GM19372 (cell line): ENCODE measurements around the gene CHD6.

Experiments used
- ATAC-seq: cut with Tn5 transposase; IDR thresholded peaks from one replicate; pipeline ENCODE4 v1.9.1; 2021; ENCODE audit warnings: mild to moderate bottlenecking, low read depth, moderate library complexity; ENCODE audit not compliant: unreplicated experiment

Gene CHD6

DNA sequence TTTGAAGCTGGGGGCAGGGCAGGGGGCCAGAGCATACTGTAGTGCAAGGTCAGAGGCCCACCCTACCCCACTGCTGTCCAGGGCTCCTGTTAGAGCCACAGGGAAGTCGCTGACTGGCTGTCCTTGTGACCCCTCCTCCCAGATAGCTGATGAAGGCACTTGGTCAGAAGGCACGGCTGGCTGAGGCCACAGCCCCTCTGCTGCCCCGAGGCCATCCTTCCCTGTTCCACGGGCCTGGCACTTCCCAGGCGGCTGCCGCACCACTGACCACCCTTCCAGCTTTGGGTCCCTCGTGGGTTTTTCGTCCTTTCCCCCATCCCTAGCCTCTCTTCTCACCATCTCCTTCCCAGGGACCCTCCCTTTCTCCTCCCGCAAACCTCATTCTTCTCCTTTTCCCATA is 242.3 kb downstream of the CHD6 start:
- no peak for ATAC-seq

DNA sequence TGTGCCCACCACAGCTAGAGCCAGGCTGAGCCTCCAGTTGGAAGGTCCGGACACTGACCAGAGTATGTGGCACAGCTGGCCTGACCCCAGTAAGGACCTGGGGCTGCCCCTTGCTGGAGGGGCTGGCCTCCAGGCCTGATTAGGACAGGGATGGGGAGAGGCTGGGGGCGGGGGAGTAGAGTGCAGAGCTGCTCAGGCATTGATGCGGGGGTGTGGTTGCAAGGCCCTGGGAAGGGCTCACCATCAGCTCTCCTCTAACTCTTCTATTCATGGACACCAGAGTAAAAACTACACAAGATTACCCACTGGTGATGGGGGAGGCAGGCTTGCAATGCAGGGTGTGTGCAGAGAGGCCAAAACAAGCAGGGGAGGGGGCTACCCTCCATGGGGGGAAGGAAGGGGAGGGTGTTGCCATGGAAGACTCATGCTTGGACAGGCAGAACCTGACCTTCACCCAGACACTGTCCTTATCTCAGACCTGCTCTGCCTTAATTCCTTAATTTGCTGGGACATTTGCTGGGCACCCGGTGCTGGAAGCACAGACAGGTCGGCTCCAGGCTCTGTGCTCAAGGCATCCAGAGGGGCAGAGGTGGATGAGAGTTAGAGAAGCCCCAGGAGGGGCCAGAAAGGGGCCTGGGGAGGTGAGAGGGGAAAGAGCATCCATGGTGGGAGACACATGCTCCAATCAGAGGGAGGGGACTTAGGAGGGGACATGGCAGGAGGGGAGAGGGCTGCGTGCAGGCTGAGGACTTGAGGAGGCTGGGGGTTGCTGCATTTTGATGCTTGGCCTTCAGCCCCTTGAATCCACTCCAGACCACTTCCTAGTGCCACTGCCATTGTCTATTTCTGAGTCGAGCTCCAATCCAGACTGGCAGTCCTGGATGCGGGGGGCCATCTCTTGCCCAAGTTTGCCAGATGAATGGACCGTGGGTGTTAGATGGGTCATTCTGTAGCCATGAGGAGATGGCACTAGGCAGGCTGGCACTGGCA is 244.0 kb downstream of the CHD6 start:
- ATAC-seq, result no peak

DNA sequence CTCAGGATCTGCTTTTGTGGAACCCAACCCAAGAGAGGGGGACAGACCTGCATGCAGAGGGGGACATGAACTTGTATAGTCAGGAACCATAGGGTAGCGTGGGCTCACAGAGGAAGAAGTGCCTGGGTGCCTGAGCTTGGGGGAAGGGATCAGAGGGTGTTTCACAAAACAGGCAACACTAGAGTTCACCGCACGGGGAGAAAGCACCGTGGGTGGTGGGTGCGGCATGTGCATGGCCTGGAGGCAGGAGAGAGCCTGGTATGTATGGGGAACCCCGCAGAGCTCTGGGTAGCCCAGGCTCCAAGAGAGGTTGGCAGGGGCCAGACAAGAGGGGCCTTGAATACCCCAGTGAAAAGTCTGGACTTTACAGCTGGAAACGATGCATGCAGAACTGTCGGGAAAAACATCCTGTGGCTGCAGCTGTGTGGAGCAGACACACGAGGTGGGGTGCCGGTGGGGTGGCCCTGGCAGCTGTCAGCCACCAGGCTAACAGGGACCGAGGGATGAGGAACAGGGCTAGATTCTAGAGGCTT is 244.9 kb downstream of the CHD6 start:
- ATAC-seq, result no peak

DNA sequence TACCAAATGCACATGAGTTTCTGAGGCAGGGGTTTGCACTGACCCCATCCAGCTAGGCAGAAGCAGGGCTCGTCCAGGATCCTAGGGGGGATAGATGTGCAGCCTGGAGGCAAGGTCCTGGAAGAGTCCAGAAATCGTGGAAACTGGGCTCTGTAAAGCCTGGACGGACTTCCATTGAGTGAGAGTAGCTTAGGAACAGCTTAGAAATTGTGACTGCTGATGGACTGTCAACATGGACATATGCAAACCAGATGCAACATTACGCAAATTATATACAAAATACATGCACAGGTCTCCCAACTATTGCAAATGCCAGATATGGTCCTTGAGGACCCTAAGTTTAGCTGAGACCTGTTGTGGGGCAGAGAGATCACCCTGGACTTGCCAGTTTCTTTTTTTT is 246.8 kb downstream of the CHD6 start:
- no peak for ATAC-seq

DNA sequence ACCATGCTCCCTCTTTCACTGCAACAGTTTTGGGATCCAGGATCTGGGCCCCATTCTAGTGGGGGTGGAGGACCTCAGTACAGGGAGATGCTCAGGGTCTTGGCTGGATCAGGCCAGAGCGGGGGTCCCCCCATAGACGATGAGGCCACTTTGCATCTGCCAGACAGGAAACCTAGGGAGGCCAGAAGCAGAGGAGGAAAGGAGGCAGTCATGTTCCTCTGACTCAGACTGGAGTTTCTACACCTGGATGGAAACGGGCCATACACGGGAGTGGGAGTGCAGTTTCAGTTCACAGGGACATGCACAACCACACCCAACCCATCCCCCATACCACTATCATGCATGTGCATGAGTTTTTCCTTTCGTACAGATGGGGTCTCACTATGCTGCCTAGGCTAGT is 248.0 kb downstream of the CHD6 start:
- no peak for ATAC-seq

DNA sequence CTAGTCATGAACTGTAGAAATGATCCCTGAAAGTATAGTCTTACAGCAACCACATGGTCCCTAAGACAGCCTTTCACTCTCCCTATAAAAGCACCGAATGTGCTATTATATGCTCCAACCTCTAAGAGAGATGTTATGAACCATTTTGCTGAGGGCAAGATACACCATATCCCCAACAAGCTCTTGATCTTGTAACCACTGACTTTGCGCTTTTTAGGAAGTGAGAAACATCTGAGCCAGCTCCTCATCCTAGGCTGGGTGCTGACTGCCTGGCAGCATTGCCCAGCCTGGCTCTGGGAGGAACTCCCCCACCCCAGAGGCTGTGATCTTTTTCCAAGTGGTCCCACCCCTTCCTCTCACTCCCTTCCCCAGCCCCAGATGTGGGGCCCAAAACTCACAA is 248.5 kb downstream of the CHD6 start:
- no peak for ATAC-seq

DNA sequence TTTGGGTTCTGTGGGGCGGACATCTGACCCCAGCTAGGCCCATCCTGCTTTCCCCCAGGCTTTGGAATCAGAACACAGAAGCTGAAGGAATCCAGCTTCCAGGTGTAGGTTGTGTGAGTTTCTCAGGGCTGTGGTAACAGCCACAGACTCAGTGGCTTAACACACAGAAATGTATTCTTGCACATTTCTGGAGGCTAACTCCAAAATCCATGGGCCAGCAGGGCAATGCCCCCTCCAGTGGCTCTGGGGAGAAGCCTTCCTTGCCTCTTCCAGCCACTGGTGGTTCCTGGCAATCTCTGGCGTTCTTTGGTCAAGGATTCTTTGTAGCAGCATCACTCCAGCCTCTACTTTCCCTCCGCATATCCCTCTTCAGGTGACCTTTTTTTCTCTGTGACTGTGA is 250.2 kb downstream of the CHD6 start:
- ATAC-seq, result no peak

DNA sequence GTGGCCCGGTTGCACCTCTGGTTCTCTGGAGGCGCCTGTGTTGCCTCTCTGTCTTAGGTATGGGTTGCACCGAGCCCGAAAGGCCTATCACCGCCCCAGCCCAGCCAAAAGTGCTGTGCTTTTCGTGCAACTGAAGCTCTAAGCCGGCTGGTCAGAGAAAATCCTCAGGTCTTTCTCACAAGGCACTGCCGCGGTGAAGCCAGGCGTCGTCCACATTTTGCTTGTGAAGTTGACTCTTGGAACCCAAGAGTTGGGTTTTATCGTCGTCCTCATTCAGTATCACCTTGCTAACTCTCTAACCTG is 250.8 kb downstream of the CHD6 start:
- no peak for ATAC-seq

DNA sequence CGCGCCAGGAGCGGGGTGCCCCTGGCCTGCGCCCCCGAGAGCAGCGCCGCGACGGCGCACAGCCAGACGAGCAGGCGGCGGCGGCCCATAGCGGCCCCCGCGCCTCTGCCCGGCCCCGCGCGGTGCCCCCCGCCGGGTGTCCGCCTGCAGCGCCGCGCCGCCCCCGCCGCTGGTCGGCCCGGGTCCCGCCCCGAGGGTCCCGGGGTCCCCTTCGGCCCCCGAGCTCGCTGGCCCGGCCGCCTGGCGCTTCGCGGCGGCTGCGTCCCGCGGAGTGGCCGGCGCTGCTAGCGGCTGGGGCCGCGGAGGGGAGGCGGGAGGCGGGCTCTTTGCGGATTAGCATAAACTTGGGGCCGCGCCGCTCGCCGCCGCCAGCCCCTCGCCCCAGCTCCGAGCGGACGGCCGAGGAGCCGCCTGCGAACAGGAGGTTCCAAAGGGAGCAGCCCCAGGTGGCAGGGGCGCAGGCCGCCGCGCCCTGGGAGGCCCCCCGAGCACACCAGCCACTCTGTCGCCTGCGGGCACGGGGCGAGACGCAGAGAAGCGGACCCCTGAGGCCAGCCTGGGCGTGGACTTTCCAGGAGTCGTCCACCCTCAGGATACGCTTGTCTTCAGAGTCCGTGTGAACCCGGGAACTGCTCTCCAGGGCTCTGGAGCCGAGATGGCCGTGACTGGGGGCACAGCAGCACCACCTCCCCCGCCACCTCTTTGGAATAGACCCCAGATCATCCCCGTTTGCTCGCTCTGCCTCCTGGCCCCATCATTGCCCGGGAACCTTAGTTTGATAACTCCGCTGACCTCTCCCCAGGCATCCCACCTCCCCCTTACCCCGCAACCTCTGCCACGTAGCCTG is 251.4 kb downstream of the CHD6 start, which contains the start of gene EMILIN3:
EMILIN3 (minus strand) TSS at position 273 of the 847 bp plus-strand sequence; CDS start at position 89, 184 bp downstream.
- ATAC-seq, result no peak

DNA sequence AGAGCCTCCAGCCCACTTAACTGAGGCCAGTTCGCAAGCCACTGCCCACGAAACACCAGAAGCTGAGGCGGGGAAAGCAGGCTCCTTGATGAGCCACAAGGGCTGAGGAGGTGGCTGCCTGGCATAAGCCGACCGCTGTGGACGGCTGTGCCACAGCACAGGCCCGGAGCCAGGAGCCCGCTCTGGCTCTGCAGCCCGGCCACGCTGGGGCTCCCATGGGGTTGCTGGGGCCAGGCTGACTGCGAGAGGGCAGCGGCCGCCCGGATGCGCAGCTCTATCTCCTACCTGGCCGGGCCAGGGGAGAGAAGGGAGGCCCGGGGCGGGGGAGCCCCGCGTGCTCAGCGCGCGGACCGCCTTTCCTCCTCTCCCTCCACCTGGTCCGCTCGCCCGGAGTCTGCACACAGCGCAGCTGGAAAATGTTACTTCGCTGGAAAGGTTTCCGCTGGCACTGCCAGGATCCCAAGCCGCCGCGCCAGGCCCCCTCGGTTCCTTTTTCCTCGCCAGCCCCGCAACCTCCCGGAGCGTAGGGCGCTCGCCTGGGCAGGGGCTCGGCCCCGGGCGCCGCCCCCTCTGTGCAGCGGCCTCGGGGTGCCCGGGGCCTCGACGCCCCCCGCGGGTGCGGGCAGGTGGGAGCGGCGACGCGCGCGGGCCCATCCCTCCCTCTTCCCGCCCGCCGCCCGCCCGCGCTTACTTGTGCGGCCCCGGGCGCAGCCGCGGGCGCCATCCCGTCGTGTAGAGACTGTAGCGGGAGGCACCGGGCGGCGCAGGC is 252.2 kb downstream of the CHD6 start:
- no peak for ATAC-seq

DNA sequence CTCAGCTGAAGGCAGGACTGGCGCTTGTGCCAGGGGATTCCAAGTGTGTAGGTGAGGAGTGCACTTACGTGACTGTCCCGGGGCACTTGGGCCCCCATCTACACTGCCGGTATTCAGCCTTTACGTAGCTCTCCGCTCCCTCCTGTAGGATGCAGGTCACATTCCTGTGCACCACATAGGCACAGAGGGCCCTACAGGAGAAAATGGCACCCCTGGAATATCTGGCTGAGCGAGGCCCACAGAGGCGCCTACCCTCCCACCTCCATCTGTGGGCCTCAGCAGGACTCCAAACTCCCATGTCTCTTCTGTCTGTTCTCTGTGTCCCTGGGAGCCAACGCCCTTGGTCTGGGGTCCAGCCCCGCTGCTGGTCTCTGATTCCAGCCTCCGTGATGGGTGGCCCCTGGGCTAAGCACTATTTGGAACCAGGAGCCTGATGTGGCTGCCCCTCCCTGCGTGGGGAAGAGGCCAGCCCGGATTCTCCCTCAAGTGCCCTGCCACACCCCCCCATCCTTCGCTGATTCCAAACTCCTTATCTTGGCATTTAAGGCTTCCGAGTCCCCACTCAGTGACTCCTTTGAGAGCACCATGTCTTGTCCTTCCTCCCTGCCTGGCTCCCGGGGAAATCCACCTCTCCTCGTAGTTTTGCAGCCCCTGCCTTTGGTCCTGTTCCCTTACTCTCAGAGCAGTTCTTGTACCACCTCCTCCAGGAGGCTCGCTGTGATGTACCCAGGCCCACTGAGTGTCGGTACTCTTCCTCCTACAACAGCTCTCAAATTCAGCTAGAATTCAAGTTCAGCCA is 253.0 kb downstream of the CHD6 start:
- no peak for ATAC-seq

DNA sequence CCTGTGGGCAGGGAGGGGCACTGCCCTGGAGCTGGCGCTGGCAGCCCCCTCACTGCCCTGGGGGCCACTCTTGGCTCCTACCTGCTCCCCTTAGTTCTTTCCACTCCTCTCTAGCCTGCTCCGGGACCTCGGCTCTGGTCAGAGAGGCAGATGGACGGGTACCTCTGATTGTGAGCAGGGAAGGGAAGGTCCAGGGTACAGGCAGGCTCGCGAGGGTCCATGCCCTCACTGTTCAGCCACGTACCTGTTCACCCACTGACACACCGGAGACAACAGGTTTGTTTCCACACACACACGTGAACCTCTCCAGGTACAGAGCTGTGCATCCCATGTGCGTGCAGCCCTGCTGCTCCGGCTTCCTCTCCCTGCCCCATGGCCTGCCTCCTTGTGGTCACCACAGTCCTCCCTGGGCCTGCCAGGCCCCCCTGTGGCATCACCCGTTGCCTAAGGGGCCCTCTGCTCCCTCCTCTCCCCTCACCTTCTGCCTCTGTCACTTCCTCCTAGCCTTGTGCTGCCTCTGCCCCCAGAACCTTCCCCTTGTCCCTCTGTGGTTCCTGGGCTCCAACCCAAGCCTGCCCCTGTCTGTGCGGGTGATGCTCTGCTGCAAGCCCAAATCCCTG is 253.8 kb downstream of the CHD6 start:
- no peak for ATAC-seq

DNA sequence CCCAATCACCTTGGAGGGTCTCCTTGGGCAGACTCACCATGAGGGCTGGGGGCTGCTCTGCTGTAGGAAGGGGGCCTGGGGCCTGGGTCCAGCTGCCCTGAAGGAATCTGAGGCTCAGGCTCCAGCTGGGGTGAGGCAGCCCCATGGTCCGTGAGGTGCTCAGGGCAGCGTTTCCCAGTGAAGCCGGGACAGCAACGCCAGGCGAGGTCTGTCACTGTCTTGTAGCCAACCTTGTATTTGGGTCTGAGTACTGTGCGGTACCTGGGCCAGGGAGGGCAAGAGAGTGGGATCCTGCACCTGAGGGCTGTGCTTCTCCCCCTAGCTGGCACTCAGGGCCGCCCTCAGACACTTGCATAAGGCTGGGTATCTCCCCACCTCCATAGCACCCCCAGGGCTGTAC is 254.6 kb downstream of the CHD6 start:
- no peak for ATAC-seq

DNA sequence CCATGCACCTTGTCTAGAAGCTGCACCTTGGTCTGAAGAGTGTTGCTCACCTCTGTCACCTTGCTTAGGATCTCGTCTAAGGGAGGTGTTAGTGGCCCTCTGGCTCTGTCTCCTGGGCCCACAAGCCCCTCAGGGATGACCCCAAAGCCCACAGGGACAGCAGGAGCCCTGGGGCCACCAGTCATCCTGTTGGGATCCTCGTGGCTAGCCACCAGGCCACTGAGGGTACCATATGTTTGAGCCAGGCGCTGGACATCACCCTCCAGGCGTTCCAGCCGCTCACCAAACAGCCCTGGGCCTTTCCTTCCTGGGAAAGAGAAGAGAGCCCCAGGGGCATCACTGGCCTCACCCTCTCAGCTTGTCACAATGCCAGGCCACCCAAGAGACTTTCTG is 255.4 kb downstream of the CHD6 start:
- no peak for ATAC-seq

DNA sequence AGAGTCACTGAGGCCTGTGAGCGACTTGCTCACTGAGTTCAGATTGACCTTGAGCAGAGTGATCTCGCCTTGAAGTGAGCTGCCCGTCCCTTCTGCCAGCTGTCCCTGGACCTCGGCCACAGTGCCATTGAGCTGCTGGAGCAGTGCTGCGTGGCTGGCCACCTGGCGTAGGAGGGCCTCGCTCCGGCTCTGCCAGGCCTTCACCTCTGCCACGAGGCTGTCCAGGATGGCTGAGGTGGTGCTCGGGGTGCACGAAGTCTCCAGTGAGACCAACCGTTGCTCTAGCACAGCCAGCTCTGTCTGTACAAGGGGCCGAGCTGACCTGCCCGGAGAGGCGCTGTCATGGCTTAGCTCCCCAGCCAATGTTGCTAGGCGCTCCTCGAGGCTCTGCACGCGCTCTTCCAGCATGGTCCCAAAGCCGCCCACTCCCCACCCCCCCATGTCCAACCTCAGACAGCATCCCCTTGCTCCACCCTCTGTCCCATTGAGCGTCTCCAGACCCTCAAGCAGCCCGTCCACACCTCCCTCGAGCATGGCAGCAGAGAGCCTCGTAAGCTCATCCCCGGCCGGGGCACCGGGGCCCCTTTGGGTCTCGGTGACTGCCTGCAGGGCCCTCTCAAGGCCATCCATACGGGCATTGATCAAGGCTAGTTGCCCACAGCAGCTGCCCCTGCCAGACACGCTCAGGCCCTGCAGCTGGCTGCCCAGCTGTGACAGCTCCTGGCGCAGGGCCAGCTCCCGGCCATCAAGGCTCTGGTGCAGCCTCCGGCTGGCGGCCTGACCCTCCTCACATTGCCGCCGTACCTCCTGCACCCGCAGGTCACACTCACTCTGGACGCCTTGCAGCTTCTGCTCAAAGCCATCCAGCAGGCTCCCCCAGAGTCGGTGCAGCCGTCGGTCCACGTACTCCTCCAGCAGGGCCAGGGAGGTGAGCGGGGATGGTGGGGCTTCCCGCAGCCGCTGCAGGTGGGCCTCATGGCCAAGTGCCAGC is 256.1 kb downstream of the CHD6 start:
- ATAC-seq, result no peak

DNA sequence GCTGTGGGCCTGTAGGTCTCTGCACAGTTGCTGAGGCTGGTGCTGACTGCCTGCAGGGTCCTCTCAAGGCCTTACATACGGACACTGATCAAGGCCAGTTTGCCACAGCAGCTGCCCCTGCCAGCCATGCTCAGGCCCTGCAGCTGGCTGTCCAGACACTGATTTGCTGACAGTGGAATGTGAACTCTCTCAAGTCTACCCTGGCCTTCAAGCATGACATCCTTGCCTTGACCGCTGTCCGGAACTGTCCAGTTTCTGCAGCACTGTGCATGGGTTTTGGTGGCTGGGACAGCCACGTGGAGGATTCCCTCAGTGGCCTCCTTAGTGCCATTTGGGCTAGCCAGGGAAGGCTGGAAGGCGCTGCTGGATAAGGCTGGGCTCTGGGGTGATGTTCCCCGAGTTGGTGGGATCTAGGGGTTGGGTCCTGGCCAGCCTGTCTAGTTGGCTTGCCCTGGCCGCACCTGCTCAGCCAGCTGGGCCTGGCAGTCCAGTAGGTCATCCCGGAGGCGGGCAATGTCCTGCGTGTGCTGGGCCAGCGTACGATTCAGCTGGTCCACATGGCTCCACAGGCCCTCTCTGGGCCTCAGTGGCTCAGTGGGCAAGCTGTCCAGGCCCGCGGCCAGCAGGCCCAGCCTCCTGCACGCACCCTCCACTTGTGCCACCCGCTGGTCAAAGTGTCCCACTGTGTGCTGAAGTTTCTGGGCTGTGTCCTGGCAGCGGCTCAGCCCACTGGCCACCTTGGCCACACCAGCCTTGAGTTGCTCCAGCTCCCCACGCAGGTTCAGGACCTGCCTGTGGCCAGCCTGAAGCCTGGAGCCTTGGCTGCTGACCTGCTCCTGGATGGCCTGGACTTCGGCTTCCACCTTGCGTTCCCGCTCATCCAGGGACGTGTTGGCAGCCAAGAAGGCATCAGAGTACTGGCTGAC is 257.1 kb downstream of the CHD6 start:
- ATAC-seq, result no peak

DNA sequence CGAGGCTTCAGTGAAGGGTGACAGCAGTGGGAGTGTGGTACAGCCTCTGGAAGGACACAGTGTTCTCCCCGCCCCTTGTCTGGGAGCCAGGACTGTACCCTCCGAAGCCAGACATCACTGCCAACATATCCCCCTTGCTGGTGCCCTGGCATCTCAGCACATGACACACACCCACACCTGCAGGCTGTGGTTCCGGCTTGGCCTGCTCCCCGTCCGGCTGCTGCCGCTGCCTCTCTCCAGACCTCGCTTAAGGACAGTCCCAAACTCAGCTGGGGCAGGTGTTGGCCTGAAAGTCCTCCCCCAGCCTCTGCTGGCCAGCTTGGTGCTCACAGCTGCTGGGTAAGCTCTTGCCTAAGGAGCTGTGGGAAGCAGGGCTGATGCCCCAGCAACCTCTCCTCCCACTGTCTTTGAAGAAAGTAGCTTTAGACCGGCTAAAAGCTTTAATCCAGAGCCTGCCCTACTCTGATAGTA is 258.6 kb downstream of the CHD6 start:
- ATAC-seq, result no peak
